GM04504 (cell line): Measurements from ENCODE around the gene WDR43.

Experiments
- DNase-seq: peaks from one replicate; pipeline ENCODE4 v3.0.0-alpha.2; 2012; ENCODE audit warnings: low read depth

The WDR43 gene

DNA sequence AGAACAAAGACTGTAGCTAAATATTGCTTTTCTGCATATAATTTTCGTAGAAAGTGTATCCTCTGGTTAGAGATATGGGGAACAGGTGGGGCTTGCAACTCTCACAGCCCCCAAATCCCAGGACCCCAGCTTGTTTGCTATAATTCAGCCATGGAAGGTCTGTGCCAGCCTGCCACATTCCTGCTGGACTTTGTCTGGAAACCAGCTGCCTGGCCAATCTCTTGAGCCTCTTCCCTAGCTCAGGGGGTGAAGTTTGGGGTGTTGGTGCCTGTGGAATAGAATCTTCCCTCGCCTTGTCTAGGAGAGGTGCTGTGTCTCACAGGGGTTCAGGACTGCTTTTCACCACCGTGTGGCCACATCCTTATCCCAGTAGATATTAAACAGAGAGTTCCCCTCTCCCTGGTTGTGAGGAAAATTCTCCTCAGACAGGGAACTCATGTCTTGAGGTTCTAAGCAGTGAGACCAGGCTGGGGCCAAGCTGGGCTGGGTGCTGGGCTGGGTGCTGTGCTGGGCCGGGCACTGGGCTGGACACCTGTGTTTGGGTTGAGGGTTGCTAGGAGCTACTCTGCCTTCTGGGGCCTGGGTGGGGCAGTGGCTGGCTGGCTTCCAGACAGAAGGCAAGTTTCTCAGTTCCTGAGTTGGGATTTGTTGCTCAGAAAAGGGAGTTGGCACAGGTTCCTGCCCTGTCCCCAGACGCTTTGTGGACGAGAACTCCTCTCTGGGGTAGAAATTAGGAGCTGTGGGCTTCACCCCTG, 98.9 kb downstream of the WDR43 start:
- no peak for DNase-seq

DNA sequence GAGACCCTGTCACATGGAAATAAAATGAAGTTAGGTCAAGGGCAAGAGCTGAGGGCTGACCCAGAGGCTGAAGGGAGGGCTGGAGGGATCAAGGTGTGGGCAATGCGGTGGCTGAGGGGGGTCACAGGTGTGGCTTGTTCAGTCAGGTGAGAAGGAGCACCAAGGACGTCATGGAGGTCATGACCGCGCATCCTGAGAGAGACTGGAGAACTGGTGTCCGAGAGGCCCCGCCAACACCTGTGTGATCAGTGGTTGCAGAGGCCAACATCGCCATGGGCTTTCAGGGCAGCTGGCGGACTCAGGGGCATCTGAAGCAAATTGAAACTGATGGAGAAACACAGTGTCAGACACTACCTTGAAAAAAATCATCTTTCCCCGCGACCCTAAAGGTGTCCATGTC, 99.6 kb downstream of the WDR43 start:
- no peak for DNase-seq

- no peak for DNase-seq
Observed at GRCh38 chr2:28994679-28995078, 100.2 kb downstream of the WDR43 start.

DNA sequence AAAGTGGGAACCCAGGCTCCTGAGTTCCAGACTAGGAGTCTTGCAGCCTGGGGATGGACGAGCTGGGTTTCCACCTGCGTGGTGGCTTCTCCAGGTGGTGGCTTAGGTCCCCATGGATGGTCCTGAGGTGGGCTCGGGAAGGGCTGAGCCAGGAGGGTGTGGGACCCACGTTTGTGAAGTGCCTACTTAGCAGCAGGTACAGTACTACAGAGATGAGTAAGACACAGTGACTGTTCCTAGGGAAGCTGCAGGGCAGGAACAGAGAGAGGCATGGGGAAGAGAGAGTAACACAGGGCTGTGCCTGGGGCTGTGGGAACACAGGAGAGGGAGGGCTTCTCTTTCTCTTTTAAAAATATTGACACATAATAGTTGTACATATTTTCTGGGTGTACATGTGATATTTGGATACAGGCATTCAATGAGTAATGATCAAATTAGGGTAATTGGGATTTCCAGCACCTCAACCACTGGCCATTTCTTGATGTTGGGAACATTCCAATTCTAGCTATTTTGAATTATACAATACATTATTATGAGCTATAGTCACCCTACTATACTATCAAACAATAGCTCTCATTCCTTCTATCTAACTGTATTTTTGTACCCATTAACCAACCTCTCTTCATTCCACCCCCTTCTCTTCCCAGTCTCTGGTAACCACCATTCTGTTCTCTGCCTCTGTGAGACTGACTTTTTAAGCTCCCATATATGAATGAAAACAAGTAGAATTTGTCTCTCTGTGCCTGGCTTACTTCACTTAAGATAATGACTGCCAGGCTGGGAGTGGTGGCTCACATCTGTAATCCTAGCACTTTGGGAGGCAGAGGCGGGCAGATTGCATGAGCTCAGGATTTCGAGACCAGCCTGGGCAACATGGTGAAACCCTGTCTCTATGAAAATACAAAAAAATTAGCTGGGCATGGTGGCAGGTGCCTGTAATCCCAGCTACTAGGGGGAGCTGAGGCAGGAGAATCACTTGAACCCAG, 101.6 kb downstream of the WDR43 start:
- no peak for DNase-seq

GRCh38 chr2:28997237-28997846, 102.9 kb downstream of the WDR43 start:
- DNase-seq = no peak
